ENCODE measurements around the gene VAPA.

Gene VAPA

DNA sequence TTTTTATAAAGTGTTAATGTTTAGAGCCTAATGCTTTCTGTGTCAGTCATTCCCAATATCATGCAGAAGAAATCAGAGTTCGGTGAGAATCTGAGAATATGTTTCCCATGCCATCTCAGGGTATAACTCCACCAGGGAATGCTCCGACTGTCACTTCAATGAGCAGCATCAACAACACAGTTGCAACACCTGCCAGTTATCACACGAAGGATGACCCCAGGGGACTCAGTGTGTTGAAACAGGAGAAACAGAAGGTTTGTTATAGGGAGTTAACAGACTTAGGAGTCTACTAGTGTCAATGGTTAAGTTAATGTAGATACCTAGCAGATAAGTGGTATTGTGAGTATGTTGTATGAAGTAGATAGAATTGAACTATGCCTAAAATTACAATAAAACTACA, 31.0 kb downstream of the VAPA start:
- DNase-seq, result no peak

DNA sequence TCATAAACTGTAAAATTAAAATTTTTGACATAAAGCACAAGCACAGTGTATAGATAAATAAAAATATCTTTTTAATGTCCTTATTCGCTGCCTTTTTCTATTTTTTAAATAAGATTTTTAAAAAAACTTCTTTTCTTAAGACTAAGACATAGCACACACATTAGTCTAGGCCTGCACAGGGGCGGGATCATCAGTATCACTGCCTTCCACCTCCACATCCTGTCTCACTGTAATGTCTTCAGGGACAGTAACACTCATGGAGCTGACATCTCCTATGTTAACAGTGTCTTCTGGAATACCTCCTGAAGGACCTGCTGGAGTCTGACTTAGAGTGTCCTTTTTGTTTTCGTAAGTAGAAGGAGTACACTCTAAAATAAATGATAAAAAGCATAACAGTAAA, 33.0 kb downstream of the VAPA start:
- DNase-seq, result no peak

DNA sequence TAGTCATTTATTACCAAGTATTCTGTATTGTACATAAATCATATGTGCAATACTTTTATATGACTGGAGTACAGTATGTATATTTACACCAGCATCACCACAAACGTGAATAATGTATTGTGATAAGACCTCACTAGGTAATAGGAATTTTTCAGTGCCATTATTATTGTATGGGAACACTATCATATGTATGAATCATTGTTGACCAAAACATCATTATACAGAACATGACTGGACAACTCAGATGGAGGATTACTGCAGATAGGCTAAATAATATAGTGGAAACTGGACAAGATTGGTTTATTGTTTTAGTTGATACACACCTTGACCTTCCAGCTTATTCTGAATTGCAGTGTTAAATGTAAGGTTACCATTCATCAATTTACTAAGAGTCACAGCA, 33.4 kb downstream of the VAPA start:
- no peak for DNase-seq

DNA sequence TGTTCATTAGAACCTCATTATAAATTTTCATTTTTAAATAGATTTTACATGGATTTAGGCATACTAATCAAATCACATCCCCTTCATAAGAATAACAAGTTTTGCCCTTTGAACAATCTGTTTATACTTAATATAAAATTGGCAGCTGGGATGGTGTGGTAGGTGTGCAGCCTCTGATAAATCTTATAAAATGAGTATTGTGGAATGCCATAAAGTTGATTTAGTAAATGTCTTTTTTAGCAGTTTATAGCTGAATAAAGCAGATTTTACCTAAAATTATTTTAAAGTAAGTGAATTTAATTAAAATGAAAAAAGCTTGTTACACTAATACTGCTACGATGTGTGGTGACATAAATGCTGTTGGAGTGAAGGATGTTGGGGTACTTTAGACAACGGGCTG, 35.5 kb downstream of the VAPA start:
- DNase-seq, result no peak

DNA sequence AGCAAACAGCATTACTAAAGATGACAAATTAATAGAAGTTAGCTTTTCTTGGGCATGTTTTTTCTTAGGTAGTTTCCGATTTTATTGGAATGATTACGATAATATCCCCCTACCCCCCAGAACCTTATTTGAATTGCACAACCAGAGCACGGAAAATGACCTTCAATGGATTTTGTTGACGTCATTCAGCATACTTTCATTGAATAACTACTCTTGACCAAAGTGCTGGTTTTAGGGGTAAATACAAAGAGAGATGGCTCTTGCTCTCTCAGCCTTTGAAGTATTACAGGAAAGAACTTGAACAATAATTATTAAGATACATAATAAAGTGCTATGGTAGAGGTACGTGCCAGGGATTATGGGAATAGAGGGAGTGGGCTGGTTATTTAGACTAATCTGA, 36.0 kb downstream of the VAPA start:
- DNase-seq, result no peak

DNA sequence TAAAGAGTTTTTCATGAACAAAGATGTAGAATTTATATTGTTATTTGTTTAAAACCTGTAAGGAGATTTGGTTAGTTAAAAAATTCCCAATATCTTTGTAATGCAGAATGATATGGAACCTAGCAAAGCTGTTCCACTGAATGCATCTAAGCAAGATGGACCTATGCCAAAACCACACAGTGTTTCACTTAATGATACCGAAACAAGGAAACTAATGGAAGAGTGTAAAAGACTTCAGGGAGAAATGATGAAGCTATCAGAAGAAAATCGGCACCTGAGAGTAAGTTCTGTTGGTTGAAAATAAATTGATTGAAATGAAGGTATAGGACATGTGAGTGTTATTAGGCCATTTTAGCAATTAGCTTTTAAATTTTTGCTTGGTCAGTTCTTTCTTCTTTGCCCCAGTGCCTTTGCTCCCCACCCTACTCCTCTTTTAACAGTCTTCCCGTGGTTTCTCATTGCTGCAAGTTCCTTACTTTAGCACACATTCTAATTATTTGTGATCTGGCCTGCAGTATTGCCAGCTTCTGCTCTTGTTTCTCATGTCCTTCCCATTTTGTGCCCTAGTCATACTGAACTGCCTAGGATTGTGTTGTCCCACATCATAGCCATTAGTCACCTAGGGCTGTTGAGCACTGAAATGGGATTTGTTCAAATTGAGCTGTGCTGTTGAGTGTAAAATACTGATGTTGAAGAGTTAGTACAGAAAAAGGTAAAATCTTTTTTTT, 36.6 kb downstream of the VAPA start:
- DNase-seq, result no peak

DNA sequence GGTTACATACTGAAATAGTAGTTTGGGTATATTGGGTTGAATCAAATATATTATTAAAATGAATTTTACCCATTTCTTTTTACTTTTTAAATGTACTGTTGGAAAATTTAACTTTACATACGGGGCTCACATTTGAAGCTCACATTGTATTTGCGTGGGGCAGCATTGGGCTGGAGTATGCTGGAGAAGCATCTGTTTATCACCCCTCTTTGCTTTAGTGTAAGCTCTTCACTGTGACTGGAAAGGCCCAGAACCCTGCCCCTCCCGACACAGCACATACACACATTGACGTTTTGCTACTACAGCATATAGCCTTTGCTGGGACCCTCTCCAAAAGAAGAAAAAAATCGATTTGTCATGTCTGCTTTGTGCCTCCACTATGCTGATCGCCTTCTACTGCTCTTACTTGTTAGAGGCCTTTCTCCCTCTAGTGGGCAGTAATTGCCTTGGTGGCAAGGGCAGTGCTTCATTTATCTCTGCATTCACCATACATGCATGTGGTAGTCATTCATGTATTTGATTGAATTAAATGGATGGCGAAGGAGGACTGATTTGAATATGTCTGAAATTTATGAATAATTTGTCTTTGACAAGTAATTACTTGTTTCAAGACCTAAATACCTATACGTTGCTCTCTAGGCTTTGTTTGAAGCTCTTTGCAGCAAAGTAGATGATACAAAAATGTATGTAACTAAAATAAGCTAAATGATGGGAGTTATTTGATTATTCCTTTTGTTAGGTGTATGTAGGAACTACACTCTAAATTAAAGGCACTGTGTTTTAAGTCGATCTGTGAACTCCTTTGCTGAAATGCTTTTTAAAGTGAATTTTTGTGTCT, 37.4 kb downstream of the VAPA start:
- no peak for DNase-seq

DNA sequence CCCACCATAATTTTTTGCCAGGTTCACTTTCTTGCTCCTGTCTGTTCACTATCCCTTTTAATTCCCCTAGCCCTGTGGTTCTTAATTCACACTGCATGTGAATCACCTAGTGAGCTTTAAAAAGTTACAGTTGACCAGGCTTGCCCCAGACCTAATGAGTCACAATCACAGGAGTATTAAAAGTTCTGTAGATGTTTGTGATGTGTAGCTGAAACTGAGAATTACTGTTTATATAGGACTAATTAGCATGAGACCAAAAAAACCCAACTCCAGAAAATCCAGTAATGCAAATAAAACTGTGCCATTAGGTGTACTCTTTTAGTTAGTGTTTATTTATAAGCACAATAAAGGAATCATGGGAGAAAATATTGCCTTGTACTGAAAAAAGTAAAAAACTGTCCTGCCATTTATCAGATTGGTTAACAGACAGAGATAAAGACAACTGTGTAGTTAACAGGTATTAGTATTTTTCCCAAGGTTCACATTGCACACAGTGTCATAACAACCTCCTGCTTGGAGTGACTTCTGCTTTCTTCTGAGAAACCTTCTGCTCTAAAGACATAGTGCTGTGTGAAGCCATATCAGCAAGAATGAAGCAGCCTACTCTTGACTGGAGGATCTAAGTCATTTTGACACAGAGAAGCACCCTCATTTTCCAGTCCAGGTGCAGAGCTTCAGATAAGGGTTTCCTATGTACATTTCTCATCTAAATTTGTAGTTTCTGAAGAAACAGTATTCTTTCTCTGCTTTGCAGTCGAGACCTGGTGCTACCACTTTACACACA, 39.0 kb downstream of the VAPA start:
- DNase-seq, result no peak

DNA sequence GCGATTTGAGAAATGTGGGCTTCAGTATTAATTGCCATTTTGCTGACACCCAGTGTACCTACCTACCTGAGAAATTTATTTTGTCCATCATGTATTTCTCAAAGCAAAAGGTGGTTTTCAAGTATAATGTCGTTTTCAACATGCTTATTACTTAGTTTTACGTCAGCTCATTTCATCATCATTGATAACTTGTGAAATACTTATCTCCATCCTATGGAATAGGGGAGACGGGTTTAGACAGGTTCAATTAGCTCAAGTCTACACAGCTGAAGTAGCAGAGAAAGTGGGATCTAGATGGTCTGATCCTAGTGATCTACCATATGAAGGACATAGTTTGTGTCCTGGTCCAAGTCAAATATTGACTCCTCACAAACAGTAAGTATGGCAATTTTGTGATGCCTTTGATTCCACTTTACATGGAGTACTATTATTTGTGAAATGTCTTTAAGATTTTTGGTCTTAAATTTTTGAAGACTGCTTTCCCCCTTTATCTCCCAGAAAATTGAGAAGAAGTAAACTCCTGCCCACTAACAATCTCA, 45.1 kb downstream of the VAPA start:
- DNase-seq, result no peak

DNA sequence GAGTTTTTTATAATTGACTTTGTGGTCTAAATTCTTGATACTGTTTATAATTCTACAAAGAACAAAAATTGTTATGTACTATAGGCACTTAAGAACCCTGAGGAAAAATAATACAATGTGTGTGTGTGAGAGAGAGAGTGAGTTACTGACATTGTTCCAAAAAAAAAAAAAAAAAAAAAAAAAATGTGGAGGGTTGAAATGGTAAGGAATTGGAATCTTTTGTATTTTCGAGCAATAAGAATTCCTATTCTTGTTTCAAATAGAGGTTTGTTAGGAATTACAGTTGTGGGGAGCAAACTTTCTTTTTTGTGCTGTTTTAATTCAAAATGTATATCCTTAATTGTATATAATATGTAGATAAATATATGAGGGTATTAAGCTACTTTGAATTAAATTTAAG, 45.7 kb downstream of the VAPA start:
- no peak for DNase-seq

DNA sequence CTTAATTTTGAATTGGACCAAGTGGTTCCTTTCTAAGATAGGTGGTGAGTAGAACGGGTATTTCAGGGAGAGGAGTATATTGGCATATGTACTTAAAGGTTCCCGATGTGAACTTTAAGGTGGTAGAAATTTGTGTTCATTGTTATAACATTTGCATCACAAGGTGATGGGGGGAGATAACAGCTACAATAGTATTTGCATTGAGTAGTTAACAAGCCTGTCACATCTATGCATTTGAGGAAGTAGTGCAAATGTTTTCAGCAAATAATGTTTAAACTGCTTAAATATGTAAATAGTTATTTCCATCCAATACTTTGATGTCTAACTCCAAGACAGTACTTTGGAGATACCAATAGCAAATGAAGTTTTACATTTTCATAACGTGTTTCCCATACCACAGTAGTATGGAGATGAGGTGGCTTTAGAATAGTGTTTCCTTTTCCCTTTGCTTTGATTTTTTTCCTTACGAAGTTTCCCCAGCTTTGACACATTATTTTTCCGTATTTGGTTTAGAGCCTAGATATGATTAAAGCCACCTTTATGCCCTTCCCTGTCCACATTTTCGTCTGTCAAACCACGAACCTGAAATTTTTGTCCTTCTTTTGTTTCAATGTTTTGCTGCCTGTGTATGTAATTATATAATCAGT, 46.6 kb downstream of the VAPA start:
- no peak for DNase-seq

DNA sequence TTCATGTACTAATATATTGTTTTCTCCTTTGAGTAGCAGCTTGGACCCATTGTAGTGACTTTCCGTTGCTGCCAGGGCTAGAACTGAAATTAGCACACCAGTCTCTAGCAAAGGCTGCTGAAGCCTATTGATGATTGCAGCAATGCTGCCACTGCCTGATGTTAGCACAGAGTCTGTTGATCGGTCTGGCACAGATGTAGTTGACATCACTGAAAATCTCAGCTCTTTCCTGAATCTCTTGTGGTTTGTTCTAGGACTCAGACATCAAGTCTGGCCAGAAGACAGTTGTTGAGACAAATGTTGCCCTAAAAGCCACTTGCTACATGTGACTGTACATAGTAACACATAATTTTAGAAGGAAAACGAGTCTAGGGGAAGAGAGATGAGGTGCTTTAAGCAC, 47.2 kb downstream of the VAPA start:
- no peak for DNase-seq

DNA sequence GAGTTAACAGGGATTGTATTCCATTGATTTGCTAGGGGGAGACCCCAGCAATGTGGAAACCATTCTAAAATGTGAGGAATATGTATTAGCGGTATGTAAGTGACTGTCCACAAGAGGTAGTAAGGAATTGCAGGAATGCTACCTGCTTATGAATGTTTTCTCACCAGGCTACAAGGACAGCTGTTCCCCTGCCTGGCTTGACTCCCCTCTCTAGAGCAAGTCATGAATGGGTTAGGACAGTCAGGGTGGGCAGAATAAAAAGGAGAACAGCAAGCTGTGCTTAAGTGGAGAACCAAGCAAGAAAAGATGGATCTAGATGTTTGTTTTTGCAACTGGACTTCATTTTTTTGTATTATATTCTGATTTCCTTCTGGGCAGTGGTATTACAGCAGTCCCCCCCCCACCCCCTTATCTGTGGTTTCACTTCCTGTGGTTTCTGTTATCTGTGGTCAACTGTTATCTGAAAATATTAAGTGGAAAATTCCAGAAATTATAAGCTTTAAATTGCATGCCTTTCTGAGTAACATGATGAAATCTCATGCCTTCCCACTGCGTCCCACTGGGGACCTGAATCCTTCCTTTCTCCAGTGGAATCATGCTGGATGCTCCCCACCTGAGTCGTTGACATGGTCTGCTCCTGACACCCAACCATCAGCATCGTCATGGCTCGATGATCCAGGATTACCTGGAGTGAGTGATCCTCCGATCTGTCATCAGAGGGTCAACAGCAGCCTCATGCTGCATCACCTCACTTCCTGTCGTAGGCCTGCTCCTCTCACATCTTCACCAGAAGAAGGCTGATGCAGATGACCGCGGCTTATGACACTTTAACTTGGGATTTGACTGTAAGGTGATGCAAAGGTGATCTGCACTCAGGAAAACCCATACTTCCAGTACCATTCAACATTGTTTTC, 52.2 kb downstream of the VAPA start:
- no peak for DNase-seq

DNA sequence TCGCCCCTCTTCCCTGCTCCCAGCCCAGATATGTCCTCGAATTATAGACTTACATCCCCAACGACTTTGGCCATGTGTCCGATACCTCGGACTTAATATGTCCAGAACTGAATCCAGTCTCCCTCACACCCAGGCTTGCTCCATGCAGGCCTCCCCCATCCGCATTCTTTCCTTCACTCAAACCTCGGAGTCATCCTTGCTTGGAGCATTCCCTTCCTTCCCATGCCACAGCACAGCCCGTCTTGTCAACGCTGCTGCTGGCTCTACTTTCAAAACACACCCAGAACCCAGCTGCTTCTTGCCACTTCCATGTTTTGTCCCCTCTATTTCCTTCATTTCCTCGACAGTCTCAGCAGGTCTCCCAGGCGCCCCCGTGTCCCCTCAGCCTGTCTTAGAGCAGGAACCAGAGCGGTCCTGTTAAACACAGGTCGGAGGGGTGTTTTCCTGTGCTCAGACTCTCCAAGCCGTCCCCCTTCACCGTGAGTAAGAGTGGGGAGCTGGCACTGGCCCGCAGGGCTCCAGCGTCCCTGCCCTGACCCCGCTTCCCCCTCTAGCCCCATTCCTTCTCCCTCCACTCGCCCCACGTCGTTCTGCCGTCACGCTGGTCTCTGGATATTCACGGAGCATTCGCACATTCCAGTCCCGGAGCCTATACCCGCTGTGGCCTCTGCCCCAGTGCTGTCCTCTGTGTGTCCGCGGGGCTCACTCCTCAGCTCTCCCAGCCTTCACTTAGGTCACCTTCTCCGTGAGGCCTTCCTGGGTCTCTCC, 54.4 kb downstream of the VAPA start:
- no peak for DNase-seq

DNA sequence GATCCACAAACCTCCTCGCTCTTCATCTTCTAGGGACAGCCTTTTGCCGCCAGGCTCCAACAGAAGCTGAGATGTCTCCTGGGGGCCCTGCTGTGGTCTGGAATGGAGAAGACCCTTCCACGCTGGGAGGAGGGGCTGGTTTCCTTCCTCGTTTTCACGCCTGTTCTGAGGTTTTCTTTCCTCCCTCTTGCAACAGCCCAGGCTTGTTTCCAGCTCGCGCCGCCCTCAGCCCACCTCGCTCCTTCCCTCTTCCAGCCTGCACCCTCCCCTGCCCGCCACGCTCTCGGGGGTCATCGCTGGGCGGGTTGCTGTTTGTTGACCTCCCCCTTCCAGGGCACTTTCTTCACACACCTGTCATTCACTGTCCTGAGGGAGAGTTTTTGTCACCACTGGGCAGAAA, 55.4 kb downstream of the VAPA start:
- no peak for DNase-seq

DNA sequence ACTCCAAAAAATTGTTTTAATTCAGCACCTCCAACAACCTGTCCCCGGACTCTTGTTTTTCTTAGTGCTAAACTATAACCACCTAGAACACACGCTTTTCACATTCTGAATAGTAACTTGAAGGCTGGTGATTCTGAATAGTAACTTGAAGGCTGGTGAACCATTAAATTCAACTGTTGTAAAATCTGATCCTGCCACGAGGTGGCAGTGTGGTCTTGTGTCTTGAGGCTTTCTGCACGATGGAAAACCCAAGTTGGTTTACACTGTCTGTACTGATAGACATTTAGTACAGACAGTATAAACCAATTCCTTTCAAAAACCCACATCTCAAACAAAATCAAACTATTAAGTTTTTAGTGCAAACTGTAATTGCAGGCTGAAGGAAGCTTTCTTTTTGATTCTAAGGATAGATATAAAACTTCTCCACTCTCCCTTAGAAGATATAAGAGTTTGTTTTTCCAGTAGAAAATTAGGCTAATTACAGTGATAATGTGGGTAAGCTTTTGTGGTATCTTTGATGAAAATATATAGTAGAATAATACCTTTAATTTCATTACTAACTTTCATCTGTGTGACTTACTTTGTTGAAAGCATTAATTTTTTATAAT, 57.6 kb downstream of the VAPA start:
- peak; percentile 52 for DNase-seq

DNA sequence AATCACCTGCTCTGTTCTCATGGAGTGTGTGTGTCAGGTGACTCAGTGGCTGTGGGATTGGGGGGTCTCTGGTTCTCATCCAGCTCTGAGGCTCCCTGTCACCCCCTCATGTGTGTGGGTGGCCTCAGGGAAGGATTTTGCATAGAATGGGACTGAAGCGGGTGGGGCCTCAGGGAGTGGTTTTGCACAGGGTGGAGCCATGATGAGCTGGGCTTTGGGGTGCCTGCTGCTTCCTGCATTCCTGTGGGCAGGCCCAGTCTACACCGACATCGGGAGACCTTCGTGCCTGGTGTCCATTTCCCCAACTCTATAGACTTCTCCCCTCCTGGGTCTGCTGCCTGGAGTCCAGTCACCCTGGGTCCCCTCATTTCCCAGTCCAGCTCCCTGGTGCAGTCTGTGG, 59.7 kb downstream of the VAPA start:
- DNase-seq, result no peak

DNA sequence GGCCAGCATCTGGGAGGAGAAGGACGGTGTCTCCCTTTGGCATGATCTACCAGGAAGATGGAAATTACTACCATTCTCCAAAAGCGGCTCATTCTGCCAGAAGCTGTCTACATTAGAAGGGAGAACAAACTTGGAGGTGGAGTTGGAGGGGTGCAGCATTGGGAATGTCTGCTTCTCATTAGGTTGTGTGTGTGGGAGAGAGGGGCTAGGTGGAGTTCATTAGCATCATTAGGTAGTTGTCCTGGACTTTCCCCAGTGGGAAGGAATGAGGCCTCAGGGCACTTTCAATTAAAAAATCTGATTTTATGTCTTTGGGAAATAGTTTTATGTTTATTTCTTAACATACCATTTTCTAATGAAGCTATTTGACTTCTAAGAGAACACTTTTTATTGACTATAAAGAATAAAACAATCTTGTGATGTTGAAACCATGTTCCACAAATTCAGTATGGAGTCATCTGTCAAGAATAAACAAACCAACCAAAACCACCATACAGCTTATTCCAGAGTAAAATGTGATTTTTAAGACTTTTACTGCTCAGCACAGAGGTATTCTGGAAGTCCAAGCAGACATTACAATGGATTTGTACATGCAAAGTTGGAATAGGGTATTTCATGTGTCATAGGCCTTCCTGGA, 60.6 kb downstream of the VAPA start:
- no peak for DNase-seq

DNA sequence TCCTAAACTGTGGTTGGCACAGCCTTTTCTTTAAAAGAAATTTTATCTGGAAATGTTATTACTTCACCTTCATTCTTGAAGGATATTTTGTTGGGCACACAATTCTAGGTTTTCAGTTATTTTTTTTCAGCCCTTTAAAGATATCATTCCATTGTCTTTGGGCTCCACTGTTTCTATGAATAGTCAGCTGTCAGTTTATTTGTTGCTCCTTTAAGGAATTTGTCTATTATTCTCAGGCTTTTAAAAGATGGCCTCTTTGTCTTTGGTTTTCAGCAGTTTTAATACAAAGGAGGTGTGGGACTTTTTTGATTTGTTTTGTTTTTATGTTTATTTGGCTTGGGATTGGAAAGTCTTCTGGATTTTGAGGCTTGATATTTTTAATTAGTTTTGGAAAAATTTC, 61.8 kb downstream of the VAPA start:
- DNase-seq, result no peak

DNA sequence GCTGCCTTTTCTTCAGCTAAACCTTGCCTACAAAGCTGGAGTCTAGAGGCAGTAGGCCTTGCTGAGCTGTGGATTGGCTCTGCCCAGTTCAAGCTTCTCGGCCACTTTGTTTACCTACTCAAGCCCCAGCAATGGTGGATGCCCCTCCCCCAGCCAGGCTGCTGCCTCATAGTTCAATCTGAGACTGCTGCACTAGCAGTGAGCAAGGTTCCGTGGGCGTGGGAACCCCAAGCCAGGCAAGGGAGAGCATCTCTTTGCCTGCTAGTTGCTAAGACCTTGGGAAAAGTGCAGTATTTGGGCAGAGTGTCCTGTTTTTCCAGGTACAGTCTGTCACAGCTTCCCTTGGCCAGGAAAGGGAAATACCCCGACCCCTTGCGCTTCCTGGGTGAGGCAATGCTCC, 68.9 kb downstream of the VAPA start:
- no peak for DNase-seq
